Left cardiac atrium (tissue), 4 donors: Measurements from ENCODE around the gene STAG3. TPM values are rescaled to one million over a fixed set of nuclear protein-coding genes. Genes with fewer than 3 reads are reported as not detected.
"Not testable (repeated sequence)": the region's sequence is repeated elsewhere in the genome, so short reads cannot be mapped to it uniquely, and the experiment has no call there.

Source experiments
- ATAC-seq, 2 donors: fragments of 200-7000 bp; cut with Tn5 transposase; one replicate each; pipeline ENCODE4 v1.9.1; 2020; ENCODE audit warnings: mild to moderate bottlenecking in 2 of 2, moderate library complexity in 2 of 2
- DNase-seq: peaks from one replicate; pipeline ENCODE4 v3.0.0-alpha.2; 2020
- intact Hi-C, 2 donors: fragments of 100-400 bp; cut with DNase I; formaldehyde crosslinking; loops; one replicate each; pipeline versions ENCODE4 v1.14.1 to v1.15.1; 2022 to 2023
- long read RNA-seq: library from polyadenylated mRNA; unstranded; transcript quantifications from one replicate; pipeline ENCODE4 v2.0.0, GENCODE V29; 2021
- total RNA-seq, 2 donors: library from RNA; stranded (reverse); fragmentation: NEBNext Ultra II Directional; extraction: Animal tissue kit (Norgen Biotek cat#: 25700); gene quantifications; one replicate each; pipeline ENCODE4 v1.2.1, GENCODE V29; 2021
- donor health status: DM: no; HTN: yes; CAD: no.
- donor health status: DM: no; HTN: yes; CAD: no; lungs with severe emphysema.
- donor health status: DM: yes; HTN: yes; CAD: no.
- donor health status: Dilated cardiomyopathy.

STAG3 gene
- under 1 TPM in 1 of 2 donors, not detected in 1; 0.68 TPM for total RNA-seq
- long read RNA-seq, partial matches to known transcripts, result 0 of 3 reads
- long read RNA-seq, other reads (novel, unspliced or antisense), result 3 of 3 reads

GRCh38 chr7:100177045-100178001 lies at the start of gene STAG3, which contains the start of gene GPC2:
TSS of gene STAG3 (plus strand) at chr7:100177918. CDS start at chr7:100180557, 2,639 bp downstream.
TSS of gene GPC2 (minus strand) at chr7:100177381. CDS start at chr7:100177199, 182 bp downstream.
- DNase-seq (peak; percentile 96), ATAC-seq (peak; percentile 97)
- intact Hi-C loops, result no loop called here

- DNase-seq, result no peak
- intact Hi-C loops, result no loop called here
- ATAC-seq, result no peak
These were observed 49.1 kb upstream of the STAG3 start for GRCh38 chr7:100128637-100128963.

DNA sequence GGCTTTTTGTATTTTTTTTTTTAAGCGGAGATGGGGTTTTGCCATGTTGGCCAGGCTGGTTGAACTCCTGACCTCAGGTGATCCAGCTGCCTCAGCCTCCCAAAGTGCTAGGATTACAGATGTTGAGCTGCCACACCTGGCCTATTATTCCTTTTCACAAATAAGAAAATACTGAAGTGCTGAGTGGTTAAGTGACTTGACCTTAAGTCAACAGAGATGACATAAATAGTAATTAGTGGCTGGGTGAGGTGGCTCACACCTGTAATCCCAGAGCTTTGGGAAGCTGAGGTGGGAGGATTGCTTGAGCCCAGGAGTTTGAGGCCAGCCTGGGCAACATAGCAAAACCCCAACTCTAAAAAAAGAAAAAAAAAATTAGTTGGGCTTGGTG lies 47.5 kb upstream of the STAG3 start:
- intact Hi-C loops, result loop anchor here (5.0 to 10.0 kb wide), 4 partner anchors 82 to 138 kb away; partner anchors contain the start of gene PVRIG (in 1 of the 2)
- not testable (repeated sequence) for ATAC-seq, DNase-seq

GRCh38 chr7:100130608-100131453 lies 46.9 kb upstream of the STAG3 start:
- no peak for ATAC-seq
- intact Hi-C loops, result loop anchor here (5.0 to 10.0 kb wide), 4 partner anchors 81 to 139 kb away; partner anchors contain the start of gene PVRIG (in 1 of the 2)
- peak; percentile 80 for DNase-seq

DNA sequence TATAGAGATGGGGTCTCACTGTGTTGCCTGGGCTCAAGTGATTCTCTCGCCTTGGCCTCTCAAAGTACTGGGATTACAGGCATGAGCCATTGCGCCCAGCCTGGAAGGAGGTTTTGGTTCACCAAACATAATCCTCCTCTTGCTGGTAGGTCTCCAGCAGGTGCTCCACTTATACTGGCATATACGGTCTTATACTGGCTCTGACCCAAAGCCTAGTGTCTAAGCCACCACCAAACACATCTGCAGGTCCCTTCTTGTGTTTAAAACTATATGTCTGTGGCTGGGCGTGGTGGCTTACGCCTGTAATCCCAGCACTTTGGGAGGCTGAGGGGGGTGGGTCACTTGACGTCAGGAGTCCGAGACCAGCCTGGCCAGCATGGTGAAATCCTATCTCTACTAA lies 45.6 kb upstream of the STAG3 start:
- no peak for ATAC-seq
- intact Hi-C loops, result loop anchor here (5.0 to 10.0 kb wide), 4 partner anchors 80 to 140 kb away; partner anchors contain the start of gene PVRIG (in 1 of the 2)

DNA sequence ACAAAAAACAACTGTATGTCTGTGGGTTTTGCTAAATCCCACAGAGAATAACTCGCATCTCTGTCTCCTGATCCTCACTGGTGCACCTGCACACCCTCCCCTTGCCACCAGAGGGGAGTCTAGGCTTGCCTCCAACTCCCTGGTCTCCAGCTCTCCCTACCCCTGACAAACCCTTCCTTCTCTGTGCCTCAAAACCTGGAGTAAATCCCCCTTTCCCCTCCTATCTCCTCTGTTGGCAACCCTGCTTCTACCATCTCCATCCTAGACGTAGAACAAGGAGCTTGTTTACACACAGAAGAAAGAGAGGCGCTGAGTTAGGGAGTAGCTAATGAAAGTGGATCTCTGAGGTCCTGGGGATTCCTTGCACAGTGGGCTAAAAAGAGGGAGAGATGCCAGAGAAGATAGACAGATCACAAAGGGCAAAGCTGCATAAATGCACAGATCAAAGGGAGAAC lies 45.0 kb upstream of the STAG3 start:
- intact Hi-C loops, result loop anchor here (5.0 to 10.0 kb wide), 4 partner anchors 80 to 140 kb away; partner anchors contain the start of gene PVRIG (in 1 of the 2)
- ATAC-seq, result peak; percentile 72 to 75
- DNase-seq, result no peak

More for the DNA sequence above, 45.6 kb upstream of the STAG3 start:
- DNase-seq, result no peak

DNA sequence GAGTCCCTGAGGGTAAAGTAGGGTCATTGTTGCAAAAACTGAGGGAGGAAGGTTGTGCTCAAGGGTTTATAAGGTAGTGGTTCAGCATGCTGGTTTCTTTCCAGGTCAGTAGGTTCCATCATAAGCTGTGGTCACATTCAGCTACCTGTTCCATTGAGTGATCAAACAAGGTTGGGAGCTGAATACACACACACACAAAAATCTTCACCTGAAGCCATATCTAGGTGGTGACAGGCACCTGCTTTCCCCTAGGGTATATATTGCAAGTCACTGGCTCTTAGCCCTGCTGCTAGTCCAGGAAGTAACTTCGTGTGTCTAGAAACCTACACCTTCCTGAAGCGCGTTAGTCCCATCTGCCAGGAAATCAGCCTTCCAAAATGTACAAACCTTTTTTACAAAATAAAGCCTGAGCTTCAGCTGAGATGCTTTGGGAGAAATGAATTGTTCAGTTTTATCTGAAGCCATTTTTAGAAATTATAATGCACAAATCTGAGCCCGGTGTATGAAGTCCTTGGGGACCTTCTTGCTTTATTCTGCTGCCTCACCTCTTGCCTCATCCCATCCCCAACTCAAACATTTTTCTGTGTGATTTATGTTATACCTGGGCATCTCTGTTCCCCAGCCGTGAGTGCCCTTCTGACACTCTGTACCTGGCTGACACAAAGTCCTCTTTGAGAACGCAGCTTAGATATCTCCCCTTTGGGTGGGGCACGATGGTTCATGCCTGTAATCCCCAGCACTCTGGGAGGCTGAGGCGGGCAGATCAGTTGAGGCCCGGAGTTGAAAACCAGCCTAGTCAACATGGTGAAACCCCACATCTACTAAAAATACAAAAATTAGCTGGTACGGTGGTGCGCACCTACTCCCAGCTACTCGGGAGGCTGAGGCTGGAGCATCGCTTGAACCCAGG lies 39.6 kb upstream of the STAG3 start:
- no peak for DNase-seq

DNA sequence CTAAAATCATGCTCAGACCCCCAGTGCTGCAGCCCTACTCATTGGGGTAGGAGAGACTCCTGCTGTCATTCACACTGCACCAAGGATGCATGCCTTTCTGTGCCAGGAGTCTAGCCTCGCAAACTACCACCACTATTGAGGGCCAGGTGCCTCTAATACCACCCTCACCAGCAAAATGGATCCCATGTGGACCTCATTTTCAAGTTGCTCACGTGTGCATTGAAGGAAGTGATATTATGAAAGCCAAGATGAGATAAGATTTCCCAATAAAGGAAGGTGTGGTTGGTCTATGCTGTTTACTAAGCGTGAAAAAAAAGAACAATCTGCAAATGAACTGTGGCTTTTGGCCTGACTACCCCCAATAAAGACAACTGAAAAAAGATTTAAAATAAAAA lies 36.2 kb upstream of the STAG3 start:
- ATAC-seq (no peak), DNase-seq (no peak)
- intact Hi-C loops, result no loop called here

More for the DNA sequence above, 39.6 kb upstream of the STAG3 start:
- intact Hi-C loops, result loop anchor here in 1 of 2 donors (10.0 kb wide), 2 partner anchors 77 to 143 kb away; partner anchors contain the start of gene PVRIG
- no peak for ATAC-seq

DNA sequence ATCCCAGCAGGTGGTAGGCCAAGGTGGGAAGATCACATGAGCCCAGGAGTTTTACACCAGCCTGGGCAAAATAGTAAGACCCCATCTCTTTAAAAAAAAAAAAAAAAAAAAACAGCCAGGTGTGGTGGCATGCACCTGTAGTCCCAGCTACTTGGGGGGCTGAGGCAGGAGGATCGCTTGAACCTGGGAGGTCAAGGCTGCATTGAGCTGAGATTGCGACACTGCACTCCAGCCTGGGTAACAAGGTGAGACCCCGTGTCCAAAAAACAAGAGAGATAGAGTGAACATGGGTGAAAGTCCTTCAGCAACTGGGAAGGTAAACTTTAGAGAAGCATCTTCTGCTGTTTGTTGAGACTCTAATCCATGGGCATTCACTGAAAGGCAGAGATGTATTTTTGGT lies 35.3 kb upstream of the STAG3 start:
- intact Hi-C loops, result no loop called here
- ATAC-seq (no peak), DNase-seq (no peak)

DNA sequence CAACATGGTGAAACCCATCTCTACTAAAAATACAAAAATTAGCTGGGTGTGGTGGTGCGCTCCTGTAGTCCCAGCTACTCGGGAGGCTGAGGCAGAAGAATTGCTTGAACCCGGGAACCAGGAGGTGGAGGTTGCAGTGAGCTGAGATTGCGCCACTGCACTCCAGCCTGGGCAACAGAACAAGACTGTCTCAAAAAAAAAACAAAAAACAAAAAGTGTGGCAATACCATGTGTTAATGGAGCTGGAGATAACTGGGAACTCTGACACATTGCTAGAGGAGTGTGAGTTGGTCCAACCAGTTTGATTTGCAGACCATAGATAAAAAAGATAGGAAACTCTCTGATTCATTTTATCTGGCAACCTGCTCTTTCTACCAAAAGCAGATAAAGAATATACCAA lies 31.4 kb upstream of the STAG3 start:
- DNase-seq, intact Hi-C loops: not testable (repeated sequence)
- peak in 1 of 2 donors; percentile 4 for ATAC-seq

DNA sequence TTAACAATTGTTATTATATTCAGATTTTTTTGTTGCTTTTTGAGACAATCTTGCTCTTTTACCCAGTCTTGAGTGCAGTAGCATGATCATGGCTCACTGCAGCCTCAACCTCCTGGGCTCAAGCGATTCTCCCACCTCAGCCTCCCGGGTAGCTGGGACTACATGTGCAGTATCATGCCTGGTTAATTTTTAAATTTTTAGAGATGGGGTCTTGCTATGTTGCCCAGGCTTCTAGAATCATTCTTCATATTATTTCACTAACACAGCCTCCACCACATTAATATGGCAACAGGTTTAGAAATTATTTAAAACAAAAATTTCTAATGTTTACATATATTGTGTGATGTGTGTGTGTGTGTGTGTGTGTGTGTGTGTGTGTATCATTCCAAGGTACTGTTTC lies 30.4 kb upstream of the STAG3 start:
- intact Hi-C loops, result no loop called here
- DNase-seq (no peak), ATAC-seq (no peak)

GRCh38 chr7:100148225-100148558 lies 29.5 kb upstream of the STAG3 start:
- no peak for ATAC-seq
- intact Hi-C loops, result no loop called here
- DNase-seq, result no peak

DNA sequence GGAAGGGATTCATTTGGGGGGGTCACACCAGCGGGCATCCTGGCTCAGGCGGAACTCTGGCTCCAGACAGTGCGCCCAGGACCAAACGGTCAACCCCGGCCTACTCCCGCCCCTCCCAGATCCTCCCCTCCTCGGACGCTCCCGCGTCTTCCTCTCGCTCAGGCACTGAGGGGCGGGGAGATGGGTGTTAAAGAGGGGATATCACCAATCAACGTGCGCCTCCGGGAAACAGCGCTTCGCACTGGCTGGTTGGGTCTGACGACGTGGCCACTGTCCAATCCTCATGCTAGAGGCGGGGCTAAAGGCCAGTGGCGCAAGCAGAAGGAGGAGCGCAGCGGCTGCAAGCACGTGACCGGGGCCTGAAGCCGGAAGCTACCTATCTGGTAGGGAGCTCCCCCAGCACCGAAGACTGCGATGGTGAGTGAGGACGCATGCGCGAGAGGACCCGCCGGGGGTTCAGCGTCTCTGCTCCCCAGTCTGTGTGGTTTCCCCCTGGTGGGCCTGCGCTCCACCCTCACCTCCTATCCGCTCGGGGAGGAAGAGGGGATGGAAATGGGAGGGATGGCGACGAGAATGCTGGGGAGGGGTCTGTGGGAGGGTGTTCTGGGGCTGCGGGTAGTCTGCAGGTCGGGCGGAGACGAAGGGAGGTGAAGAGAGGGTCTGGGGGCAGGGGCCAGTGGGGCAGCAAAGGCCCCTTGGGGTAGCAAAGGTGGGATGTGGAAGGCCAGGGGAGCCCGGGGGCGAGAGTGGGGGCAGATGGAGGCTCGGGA lies 29.0 kb upstream of the STAG3 start, which contains the start of gene LAMTOR4:
Gene LAMTOR4, plus strand, starts transcription at position 360 of the 770 bp plus-strand sequence. Its CDS starts 55 bp downstream, at position 415.
- peak; percentile 99 for ATAC-seq
- intact Hi-C loops, result no loop called here
- peak; percentile 99 for DNase-seq

- ATAC-seq (no peak), DNase-seq (no peak)
- intact Hi-C loops, result no loop called here
These were observed 25.3 kb upstream of the STAG3 start for GRCh38 chr7:100152404-100152803.

- intact Hi-C loops, result no loop called here
- DNase-seq (no peak), ATAC-seq (no peak)
These were observed 24.6 kb upstream of the STAG3 start for GRCh38 chr7:100152937-100153666.

DNA sequence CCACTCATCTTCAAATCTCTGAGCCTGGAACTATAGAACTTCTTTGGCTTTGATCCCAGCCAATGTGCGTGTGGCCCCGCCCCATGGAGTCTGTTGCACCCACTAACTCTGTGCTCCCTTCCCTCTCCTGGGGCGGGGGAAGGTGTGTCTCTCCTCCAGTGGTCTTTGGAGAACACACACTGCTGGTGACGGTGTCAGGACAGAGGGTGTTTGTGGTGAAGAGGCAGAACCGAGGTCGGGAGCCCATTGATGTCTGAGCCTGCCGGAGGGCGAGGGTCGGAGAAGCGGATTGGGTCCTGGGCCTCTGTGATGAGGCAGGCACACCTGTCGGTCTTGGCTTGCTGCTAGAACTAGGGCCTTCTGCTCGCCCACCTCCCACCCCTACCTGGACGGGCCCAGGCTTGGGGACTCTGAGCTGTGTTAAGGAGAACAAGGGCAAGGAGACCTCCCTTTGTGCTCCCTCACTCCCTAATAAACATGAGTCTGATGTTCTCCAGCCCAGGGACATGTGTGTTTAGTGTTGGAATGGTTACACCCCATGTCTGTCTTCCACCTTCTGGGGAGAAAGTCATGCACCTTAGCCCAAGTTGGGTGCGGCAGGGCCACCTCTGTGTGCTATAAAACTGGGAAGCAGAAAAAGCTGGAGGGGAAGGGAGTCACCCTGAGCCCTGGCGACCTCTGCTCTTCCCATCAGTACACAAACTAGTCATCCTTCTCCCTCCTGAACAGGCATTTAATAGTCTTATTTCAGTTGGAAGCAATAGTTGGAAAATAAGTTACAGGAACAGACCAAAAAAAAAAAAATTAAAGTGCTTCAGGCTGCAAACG lies 23.8 kb upstream of the STAG3 start:
- ATAC-seq, result no peak
- DNase-seq, result no peak
- intact Hi-C loops, result no loop called here
